A549 (cell line): Measurements from ENCODE around the gene REELD1.

Source experiments
- CBX2 ChIP-seq: fragments of 200-600 bp; sonication (generic); IDR thresholded peaks from 2 replicates; pipeline ENCODE4 v1.6.1; 2016; ENCODE audit warnings: low read depth, mild to moderate bottlenecking, borderline replicate concordance
- POLR2A ChIP-seq: IDR thresholded peaks from 2 replicates; pipeline ENCODE4 v1.6.1; 2012; ENCODE audit warnings: mild to moderate bottlenecking, low read length
- TF ChIP-seq, protein P1 (sequence below): fragments of >200 bp; sonication (Bioruptor Twin); formaldehyde crosslinking; IDR thresholded peaks from 3 replicates; pipeline ENCODE4 v1.5.1; 2016
- TF ChIP-seq, protein P2 (sequence below): IDR thresholded peaks from 2 replicates; pipeline ENCODE4 v1.6.1; 2012; ENCODE audit warnings: low read depth, borderline replicate concordance

DNA sequence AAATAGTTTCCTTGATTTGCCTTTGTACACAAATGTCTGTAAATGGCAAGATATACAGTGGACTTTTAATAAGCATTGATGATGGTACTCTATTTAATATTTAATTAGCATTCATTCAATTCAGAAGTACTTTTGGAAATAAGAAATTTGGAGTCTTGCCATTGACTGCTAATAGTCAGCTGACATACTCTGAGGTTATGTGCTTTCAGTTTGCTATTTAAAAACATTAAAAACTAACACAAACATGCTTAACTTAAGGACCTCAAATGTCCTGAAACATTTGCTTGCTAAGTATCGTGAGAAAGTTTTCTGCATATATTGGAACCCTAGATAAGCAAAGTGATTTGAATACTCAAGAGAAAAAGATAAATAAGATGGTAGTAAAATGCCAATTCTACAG lies 64.6 kb downstream of the REELD1 start:
- TF ChIP-seq, protein P1, sequence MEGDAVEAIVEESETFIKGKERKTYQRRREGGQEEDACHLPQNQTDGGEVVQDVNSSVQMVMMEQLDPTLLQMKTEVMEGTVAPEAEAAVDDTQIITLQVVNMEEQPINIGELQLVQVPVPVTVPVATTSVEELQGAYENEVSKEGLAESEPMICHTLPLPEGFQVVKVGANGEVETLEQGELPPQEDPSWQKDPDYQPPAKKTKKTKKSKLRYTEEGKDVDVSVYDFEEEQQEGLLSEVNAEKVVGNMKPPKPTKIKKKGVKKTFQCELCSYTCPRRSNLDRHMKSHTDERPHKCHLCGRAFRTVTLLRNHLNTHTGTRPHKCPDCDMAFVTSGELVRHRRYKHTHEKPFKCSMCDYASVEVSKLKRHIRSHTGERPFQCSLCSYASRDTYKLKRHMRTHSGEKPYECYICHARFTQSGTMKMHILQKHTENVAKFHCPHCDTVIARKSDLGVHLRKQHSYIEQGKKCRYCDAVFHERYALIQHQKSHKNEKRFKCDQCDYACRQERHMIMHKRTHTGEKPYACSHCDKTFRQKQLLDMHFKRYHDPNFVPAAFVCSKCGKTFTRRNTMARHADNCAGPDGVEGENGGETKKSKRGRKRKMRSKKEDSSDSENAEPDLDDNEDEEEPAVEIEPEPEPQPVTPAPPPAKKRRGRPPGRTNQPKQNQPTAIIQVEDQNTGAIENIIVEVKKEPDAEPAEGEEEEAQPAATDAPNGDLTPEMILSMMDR, result no peak
- TF ChIP-seq, protein P2, sequence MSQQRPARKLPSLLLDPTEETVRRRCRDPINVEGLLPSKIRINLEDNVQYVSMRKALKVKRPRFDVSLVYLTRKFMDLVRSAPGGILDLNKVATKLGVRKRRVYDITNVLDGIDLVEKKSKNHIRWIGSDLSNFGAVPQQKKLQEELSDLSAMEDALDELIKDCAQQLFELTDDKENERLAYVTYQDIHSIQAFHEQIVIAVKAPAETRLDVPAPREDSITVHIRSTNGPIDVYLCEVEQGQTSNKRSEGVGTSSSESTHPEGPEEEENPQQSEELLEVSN, result no peak
- TF ChIP-seq POLR2A (no peak), CBX2 (no peak)
